A549 (cell line): ENCODE results near the gene SEC31B.

Experiments used
- BHLHE40 ChIP-seq: IDR thresholded peaks from 2 replicates; pipeline ENCODE4 v1.6.1; 2012; ENCODE audit warnings: low read depth, low read length, inconsistent platforms
- CEBPB ChIP-seq, 2 experiments: fragments of >200 bp in 1 of 2; sonication (Bioruptor Twin) in 1 of 2; formaldehyde crosslinking in 1 of 2; IDR thresholded peaks; 2 replicates each; pipeline ENCODE4 v1.6.1; 2012 to 2016
- CTCF ChIP-seq: fragments of >200 bp; sonication (Bioruptor Twin); formaldehyde crosslinking; IDR thresholded peaks from 3 replicates; pipeline ENCODE4 v1.5.1; 2016
- FOSB ChIP-seq: fragments of 250-450 bp; sonication (Bioruptor Pico); IDR thresholded peaks from 2 replicates; pipeline ENCODE4 v1.5.0; 2020; ENCODE audit warnings: mild to moderate bottlenecking, moderate library complexity
- FOXS1 ChIP-seq: fragments of 250-450 bp; sonication (Bioruptor Pico); IDR thresholded peaks from 2 replicates; pipeline ENCODE4 v1.5.0; 2020; ENCODE audit warnings: mild to moderate bottlenecking, moderate library complexity
- KDM1A ChIP-seq: fragments of 200-600 bp; sonication (generic); IDR thresholded peaks from 2 replicates; pipeline ENCODE4 v1.6.1; 2016; ENCODE audit warnings: low read depth, mild to moderate bottlenecking
- NPAS2 ChIP-seq: fragments of 250-450 bp; sonication (Bioruptor Pico); IDR thresholded peaks from 2 replicates; pipeline ENCODE4 v1.8.0; 2022; ENCODE audit warnings: mild to moderate bottlenecking, moderate library complexity, borderline replicate concordance
- PBX3 ChIP-seq: IDR thresholded peaks from 2 replicates; pipeline ENCODE4 v1.6.1; 2012
- POLR2A ChIP-seq: IDR thresholded peaks from 2 replicates; pipeline ENCODE4 v1.6.1; 2012; ENCODE audit warnings: mild to moderate bottlenecking, low read length
- POLR2AphosphoS2 ChIP-seq: conservative IDR thresholded peaks from 2 replicates; pipeline ENCODE4 v1.6.1; 2012; ENCODE audit warnings: low read length, improper control_type of control experiment, inconsistent platforms
- RAD21 ChIP-seq, 2 experiments: fragments of >200 bp in 1 of 2; sonication (Bioruptor Twin) in 1 of 2; formaldehyde crosslinking in 1 of 2; IDR thresholded peaks in 1 of 2; conservative IDR thresholded peaks in 1 of 2; 2 replicates in 1 of 2; 3 replicates in 1 of 2; pipeline ENCODE4 v1.6.1; 2012 to 2018; ENCODE audit warnings: inconsistent platforms in 1 of 2
- RCOR1 ChIP-seq: fragments of 150-350 bp; IDR thresholded peaks from 2 replicates; pipeline ENCODE4 v1.6.1; 2014; ENCODE audit warnings: antibody characterized with exemption, low read length, low read depth

- TF ChIP-seq RCOR1, result no peak
- no peak for TF ChIP-seq FOSB (CRISPR knock-in tag)
- TF ChIP-seq CTCF, result peak; percentile 98
- no peak for TF ChIP-seq KDM1A
- peak; percentile 97 to 98 for TF ChIP-seq RAD21 (conservative IDR thresholded peaks at IDR 0.05 in 1 of 2, IDR thresholded peaks at IDR 0.05 in 1 of 2)
- no peak for TF ChIP-seq FOXS1
- TF ChIP-seq NPAS2 (CRISPR knock-in tag), result no peak
- 0 out of 2 replicates have a peak, but pooled peaks have one; percentile 10 for TF ChIP-seq POLR2A
- TF ChIP-seq POLR2AphosphoS2, result no peak
- no peak for TF ChIP-seq CEBPB (IDR thresholded peaks at IDR 0.05)
- no peak for TF ChIP-seq PBX3
- TF ChIP-seq BHLHE40, result no peak
Observed at GRCh38 chr10:100562008-100562672, 42.5 kb upstream of the SEC31B start.
